HG02852 (cell line): ENCODE measurements around the gene CDC42SE2.
A peak's percentile ranks its signal among the peaks of the same experiment; 100 is the strongest.
"Not testable (repeated sequence)": the region's sequence is repeated elsewhere in the genome, so short reads cannot be mapped to it uniquely, and the experiment has no call there.

Source experiments
- ATAC-seq: cut with Tn5 transposase; IDR thresholded peaks from one replicate; pipeline ENCODE4 v1.9.1; 2021; ENCODE audit warnings: mild to moderate bottlenecking, moderate library complexity; ENCODE audit not compliant: unreplicated experiment

CDC42SE2 gene

DNA sequence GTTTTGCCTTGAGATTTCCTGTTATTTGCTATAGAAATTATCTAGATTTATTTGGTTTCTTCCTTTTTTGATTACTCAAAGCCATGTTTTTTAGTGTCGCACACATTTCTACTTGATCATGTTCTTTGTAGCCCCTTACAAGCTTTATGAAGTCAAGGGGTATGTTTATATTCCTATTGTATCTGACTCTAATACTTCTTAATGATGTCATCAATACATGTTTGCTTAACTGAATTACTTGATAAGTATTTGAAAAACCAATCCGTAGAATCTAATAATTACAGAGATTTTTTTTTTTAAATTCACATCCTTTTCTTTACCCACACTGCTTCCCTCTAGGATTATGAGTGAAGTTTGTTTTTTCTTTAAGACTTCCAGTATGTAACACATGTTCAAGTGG, 53.0 kb downstream of the CDC42SE2 start:
- ATAC-seq = no peak

DNA sequence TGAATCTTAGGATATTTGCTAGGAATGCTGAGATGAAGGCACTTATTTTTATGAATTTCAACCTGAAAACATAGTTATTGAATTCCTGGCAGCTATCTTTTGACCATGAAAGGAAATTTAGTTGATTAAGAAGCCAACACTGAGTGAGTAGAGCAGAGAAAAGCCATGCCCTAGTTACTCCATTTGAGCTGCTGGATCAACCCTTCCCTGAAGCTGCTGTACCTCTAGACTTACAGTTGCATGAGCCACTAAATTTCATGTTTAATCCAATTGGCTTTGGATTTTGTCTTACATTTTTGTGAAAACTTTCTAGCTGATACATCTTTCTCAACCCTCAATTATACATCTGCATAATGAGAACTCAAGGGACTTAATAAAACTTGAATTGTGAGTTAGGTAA, 54.6 kb downstream of the CDC42SE2 start:
- no peak for ATAC-seq

DNA sequence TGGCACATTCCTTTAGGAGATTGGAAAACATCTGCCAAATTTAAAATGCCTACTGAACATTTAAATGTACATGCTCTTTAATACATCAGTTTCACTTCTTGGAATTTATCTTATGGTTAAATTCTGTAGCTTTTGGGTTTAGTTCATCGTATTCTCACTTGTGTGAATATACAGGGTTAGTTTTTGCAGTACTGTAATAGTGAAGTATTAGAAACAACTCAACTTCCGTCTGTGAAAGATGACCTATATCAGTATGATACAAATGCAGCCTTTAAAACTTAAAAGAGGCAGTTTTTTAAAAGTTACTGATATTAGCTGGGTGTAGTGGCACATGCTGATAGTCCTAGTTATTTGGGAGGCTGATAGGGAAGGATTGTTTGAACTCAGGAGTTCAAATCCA, 57.2 kb downstream of the CDC42SE2 start:
- ATAC-seq = no peak

DNA sequence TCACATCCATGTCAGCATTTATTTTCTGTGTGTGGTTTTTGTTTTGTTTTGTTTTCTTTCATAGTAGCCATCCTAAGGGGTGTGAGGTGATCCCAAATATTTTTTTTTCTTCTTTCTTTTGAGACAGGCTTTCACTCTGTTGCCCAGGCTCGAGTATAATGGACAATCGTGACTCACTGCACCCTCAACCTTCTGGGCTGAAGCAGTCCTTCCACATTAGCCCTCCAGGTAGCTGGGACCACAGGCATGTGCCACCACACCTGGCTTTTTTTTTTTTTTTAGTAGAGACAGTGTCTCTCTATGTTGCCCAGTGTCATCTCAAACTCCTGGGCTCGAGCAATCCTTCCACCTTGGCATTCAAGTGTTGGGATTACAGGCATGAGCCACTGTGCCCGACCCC, 59.1 kb downstream of the CDC42SE2 start:
- ATAC-seq = no peak

DNA sequence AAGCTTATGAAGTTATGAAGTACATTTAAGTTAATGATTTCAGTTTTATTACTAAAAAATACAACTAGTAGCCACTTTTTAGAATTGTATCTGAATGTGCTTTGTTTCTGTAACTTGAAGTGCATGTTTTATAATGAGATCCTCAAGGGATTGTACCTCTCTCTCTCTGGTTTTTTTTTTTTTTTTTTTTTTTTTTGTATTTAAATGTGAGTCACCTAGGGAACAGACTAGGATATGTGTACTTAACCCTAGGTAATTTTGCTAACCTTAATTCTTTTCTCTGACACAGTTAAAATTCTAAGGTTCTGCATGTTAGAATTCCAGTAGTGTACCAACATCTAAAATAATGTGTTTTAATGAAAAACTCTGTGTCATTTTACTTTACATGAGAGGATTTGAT, 59.5 kb downstream of the CDC42SE2 start:
- ATAC-seq = no peak

DNA sequence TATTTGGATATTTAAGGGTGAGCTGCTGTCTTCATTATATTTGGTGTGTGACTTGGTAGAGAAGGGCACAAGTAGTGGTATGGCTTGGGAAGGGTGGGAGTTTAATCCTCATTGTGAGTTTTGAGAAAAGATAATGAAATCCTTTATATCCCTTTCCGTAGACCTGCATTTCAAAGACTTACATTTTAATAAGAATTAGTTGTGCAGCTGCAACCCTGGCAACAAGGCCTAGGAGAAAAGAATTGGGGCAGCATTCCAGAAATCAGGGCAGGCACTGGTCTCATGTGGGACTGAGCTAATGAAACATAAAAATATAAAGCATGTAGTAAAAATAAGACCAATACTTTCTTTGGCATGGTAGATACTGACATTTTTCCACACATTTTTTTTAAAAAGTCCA, 60.5 kb downstream of the CDC42SE2 start:
- ATAC-seq = no peak

DNA sequence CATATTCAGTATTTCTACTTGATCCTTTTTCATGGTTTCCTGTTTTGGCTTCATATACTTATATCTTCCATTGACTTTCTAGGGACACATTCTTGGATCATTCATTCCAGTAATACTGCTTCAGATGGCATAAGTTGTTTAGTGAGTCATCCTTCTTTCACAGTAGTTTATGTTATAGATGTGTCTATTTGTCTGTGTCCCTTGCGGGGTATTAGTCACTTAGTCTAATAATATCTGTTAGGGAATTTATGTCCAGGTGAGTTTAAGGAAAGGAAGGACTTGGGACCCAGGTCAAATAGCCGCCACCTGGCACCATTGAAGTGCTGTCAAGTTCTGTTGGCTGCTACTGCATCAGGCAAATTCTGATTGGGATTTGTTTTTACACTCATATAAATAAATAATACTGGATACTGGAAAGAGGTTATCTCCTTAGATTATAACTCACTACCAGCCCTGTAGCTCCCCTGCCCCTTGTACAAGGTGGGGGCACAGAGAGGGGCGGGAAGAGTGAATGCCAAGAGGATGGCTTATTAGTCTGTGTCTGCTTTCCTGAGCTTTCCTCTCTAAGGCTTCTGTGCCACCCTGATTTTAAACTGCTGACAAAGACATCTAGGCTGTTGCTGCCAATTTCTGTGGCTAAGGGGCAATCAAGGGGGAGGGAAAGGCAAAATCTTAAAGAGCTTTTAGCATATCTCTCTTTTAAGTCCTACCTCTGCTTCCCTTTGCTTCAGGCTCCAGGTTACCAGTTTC, 64.9 kb downstream of the CDC42SE2 start:
- no peak for ATAC-seq

DNA sequence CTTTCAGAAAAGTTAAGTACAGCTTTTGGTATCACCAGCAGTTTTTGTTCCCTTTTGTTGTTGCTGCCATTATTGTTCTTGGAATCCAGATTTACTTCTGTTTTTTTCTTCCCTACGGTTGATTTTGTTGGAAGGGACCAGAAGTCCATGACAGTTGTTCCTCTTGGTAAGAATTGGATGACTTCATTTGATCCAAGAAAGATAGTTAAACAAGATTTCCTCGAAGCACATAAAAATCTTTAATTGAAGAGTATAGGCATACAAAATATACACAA, 65.4 kb downstream of the CDC42SE2 start:
- no peak for ATAC-seq

DNA sequence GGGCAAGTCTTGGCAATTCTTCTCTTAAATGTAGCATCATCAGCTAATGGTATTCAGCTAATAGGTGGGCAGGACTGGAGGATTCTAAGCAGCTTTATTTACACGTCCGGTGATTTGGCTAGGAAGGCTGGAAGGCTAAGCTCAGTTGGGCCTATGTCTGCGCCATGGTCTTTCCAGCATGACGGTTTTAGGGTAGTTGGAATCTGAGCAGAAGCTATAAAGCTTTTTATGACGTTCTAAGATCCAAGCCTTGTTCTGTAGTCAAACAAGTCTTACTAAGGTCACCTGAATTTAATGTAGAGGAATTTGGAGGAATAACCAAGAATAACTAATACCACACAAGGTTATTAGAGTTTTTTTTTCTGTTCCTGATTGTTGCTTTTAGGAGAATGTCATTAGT, 66.2 kb downstream of the CDC42SE2 start:
- no peak for ATAC-seq

DNA sequence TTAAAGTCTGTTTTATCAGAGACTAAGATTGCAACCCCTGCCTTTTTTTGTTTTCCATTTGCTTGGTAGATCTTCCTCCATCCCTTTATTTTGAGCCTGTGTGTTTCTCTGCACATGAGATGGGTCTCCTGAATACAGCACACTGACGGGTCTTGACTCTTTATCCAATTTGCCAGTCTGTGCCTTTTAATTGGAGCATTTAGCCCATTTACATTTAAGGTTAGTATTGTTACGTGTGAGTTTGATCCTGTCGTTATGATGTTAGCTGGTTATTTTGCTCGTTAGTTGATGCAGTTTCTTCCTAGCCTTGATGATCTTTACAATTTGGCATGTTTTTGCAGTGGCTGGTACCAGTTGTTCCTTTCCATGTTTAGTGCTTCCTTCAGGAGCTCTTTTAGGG, 71.9 kb downstream of the CDC42SE2 start:
- not testable (repeated sequence) for ATAC-seq

DNA sequence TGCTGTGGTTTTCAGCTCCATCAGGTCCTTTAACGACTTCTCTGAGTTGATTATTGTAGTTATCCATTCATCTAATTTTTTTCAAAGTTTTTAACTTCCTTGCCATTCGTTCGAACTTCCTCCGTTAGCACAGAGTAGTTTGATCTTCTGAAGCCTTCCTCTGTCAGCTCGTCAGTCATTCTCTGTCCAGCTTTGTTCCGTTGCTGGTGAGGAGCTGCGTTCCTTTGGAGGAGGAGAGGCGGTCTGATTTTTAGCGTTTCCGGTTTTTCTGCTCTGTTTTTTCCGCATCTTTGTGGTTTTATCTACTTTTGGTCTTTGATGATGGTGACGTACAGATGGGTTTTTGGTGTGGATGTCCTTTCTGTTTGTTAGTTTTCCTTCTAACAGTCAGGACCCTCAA, 72.9 kb downstream of the CDC42SE2 start:
- not testable (repeated sequence) for ATAC-seq

DNA sequence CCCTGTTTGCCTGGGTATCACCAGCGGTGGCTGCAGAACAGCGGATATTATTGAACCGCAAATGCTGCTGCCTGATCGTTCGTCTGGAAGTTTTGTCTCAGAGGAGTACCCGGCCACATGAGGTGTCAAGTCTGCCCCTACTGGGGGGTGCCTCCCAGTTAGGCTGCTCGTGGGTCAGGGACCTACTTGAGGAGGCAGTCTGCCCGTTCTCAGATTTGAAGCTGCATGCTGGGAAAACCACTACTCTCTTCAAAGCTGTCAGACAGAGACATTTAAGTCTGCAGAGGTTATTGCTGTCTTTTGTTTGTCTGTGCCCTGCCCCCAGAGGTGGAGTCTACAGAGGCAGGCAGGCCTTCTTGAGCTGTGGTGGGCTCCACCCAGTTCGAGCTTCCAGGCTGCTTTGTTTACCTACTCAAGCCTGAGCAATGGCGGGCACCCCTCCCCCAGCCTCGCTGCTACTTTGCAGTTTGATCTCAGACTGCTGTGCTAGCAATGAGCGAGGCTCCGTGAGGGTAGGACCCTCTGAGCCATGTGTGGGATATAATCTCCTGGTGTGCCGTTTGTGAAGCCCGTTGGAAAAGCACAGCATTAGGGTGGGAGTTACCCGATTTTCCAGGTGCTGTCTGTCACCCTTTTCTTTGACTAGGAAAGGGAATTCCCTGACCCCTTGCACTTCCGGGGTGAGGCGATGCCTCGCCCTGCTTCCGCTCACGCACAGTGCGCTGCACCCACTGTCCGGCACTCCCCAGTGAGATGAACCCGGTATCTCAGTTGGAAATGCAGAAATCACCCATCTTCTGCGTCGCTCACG, 73.6 kb downstream of the CDC42SE2 start:
- not testable (repeated sequence) for ATAC-seq

DNA sequence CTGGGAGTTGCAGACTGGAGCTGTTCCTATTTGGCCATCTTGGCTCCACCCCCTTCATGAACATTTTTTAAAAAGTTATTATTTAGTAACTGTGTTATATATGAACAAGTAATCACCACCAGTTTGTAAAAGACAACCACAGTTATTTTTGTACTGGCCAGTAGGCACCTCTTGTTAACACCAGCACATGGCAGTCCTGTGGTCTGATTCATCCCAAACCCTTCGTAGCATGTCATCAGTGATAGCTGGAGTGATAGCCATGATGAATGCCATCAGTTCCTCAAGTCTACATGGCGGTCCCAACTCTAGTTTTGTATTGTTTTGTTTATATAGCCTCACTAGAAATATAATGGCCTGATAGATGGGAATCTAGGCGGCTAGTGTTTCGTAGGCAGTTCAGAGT, 74.2 kb downstream of the CDC42SE2 start:
- ATAC-seq = no peak

DNA sequence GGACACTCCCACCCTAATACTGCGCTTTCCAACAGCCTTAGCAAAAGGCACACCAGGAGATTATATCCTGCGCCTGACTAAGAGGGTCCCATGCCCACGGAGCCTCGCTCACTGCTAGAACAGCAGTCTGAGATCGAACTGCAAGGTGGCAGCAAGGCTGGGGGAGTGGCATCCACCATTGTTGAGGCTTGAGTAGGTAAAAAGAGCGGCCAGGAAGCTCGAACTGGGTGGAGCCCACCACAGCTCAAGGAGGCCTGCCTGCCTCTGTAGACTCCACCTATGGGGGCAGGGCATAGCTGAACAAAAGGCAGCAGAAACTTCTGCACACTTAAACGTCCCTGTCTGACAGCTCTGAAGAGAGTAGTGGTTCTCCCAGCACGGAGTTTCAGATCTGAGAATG, 80.4 kb downstream of the CDC42SE2 start:
- ATAC-seq = not testable (repeated sequence)

DNA sequence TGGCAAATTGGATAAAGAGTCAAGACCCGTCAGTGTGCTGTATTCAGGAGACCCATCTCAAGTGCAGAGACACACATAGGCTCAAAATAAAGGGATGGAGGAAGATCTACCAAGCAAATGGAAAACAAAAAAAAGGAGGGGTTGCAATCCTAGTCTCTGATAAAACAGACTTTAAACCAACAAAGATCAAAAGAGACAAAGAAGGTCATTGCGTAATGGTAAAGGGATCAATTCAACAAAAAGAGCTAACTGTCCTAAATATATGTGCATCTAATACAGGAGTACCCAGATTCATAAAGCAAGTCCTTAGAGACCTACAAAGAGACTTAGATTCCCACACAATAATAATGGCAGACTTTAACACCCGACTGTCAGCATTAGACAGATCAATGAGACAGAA, 82.4 kb downstream of the CDC42SE2 start:
- not testable (repeated sequence) for ATAC-seq

DNA sequence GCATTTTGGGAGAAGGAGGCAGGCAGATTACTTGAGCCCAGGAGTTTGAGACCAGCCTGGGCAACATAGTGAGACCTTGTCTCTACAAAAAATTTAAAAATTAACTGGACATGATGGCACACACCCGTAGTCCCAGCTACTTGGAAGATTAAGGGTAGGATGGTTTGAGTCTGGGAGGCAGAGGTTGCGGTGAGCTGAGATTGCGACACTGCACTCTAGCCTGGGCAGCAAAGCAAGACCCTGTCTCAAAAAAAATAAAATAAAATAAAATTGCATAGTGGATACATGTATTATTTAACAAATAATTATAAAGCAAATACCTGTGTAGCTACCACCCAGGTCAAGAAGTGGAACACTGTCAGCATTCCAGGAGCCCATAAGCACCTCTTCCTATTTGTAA, 90.1 kb downstream of the CDC42SE2 start:
- ATAC-seq = no peak

DNA sequence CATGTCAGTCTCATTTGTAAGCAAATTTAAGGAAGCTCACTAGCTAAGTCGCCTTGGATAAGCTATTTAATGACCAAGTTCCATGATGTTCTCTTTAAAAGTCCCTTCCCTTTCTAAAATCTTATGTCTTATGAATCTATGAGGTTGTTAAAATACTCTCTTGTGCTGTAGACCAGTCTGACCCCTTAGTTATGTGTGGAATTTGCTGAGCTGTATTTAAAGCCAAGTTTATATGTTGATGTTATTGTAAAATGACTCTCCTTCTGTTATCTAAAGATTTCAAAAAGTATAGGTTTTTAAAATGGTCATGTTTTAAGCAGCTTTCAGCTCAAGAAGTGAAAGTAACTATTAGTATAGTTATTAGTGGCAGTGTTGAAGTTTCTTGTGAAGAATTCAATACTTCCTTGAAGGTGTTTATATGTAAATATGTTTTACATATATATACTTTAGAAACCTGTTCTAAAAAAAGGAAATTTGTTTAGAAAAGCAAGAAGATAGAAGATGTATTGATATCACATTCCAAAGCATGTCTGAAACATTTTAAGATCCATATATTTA, 92.2 kb downstream of the CDC42SE2 start:
- peak; percentile 45 for ATAC-seq

DNA sequence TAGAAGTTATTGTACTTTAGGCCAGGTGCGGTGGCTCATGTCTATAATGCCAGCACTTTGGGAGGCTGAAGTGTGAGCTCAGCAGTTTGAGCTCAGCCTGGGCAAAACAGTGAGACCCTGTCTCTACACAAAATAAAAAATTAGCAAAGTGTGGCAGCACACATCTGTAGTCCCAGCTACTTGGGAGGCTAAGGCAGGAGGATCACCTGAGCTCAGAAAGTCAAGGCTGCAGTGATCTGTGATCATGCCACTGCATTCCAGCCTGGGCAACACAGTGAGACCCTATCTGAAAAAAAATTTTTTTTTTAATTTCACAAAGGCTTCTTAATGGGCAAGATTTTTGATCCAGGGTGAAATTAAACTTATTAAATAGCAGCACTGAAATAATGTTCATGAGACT, 92.8 kb downstream of the CDC42SE2 start:
- no peak for ATAC-seq

DNA sequence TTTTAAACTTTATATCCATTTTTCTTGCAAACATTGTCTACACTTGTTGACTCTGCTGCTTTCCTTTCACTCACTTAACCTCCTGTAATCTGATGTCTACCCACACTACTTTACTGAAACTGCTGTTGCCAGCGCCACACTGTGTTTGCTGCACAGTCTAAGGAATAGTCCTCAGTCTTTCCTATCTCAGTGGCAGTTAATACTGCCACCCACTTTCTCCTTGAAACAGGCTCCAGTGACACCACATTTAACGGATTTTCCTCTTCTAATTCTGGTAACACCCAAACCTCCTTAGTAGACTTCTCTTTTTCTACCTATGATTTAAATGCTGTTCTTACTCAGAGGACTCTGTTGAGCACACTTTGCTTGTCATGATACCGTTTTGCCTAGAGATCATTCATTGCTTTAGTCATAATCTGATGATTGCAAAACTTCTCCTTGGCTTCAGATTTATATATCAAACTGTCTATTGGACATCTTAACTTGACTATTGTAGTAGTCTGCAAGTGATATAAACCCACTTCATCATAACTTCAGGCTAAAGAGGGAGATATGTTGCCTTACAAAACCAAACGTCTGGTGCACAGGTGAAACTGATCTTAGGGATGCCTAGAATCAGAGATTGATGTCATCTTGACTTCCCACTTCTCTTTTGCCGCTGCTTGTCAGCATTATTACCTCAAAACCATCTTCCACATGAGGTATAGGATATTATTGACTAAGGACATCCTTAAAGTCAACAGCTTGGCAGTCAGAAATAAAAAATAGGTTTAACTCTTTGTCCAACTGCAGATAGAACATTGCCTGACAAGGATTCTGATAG, 94.1 kb downstream of the CDC42SE2 start:
- ATAC-seq = peak; percentile 42

DNA sequence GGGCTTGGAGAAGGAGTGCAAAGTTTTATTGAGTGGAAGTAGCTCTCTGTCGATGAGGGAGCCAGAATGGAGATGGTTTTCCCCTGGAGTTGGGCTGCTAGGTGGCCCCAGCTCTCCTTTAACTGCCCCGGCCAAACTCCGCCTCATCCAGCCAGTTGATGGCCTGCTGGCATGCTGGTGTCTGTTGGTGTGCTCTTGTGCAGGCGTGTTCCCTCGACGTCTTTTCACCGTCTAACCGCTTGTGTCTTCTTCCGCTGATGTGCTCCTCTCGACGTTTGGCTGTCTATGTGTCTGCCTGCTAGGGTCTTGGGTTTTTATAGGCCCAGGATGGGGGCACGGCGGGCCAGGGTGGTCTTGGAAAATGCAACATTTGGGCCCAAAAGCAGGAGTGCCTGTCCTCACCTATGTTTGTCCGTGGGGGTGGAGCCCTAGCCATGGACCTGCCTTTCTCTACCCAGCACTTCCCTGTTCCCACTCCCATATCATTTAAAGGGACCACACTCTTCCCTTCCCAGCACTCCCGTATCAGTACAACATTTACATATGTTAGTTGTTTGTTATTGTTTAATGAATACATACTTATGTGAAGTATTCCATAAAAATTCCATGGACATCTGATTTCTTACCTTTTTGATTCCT, 97.9 kb downstream of the CDC42SE2 start:
- ATAC-seq = no peak
